Adrenal gland (tissue), 5 donors: ENCODE data around the gene GGA1.

Source experiments
- CTCF ChIP-seq, 6 experiments: fragments of 450-650 bp in 4 of 6; fragments of 200-600 bp in 2 of 6; sonication (generic) in 1 of 6; IDR thresholded peaks; 1 replicate in 5 of 6; 2 replicates in 1 of 6; pipeline versions ENCODE4 v1.5.1 to v1.8.0; 2016 to 2021; ENCODE audit warnings: antibody characterized with exemption in 6 of 6, mild to moderate bottlenecking in 2 of 6, moderate library complexity in 1 of 6
- POLR2A ChIP-seq, 2 donors: fragments of 450-650 bp; IDR thresholded peaks; one replicate each; pipeline ENCODE4 v1.6.1; 2017; ENCODE audit warnings: antibody characterized with exemption in 2 of 2, mild to moderate bottlenecking in 2 of 2, moderate library complexity in 1 of 2
- donor health status: DM: no; HTN: no; CAD: no.

DNA sequence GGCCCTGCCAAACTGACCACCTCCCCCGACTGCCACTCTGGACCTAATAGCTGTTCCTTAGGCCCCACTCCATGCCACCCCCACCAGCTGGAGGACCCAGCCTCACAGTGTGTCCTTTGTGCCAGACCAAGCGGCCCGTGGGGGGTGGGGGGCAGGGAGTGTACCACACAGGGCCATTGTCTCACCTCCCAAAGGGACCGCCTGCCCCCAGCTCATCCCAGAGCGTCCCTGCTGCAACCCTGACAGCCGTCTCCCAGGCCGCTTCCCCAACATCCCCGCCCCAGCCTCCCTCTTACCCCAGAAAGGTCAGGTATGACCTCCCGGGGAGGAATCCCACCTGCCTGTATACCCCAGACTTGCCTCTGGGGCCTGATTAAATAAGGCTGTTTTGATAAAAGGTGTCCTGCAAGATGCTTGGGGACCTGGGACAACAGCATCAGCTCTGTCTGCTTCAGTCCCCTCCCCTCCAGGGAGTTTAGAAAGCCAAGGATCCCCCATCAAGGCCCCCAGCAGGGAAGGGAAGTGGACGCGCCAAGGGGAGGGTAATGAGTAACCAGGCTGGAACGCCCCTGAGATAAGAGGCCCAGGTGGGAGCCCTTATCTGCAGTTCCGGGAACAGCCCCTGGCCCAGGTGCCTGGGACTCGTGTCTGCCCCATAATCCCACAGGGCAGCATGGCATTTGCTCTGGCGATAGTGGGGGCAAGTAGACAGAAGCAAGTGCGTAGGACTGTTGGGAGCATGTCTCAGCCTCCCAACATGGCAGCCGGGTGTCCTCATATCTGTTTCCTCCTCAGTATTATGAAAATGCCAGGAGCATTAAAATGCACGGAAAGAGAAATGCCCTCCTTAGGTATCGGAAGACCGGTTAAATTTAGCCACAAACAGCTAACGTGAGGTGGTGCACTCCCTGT lies 39.4 kb upstream of the GGA1 start:
- TF ChIP-seq CTCF (IDR thresholded peaks at IDR 0.05) = peak in 1 of 6 experiments; percentile 5
- TF ChIP-seq POLR2A (IDR thresholded peaks at IDR 0.05) = no peak
